Glomerular visceral epithelial cell (primary cell): ENCODE measurements around the gene PSMA5.

Source experiments
- DNase-seq: peaks from one replicate; pipeline ENCODE4 v3.0.0-alpha.2; 2016; ENCODE audit errors: extremely low spot score

Gene PSMA5

DNA sequence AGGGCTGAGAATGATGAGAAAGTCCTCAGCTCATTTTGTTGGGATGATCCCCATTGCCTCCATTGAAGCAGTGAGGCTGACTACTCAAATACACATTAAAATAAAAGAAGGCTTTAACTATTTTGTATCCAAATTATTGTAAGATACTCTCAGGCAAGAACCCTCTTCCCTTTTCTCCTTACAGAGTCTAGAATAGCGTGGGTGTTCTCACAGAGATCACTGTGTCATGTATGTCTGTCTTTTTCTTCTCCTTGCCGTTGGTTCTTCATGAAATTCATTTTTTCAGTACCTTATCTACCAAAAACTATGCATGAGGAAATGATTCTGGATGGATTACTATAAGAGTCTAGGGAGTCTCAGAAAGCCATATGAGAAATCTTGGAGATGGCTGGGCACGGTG, 58.6 kb downstream of the PSMA5 start:
- no peak for DNase-seq

- no peak for DNase-seq
Measured at GRCh38 chr1:109365642-109366204, 60.5 kb downstream of the PSMA5 start.

DNA sequence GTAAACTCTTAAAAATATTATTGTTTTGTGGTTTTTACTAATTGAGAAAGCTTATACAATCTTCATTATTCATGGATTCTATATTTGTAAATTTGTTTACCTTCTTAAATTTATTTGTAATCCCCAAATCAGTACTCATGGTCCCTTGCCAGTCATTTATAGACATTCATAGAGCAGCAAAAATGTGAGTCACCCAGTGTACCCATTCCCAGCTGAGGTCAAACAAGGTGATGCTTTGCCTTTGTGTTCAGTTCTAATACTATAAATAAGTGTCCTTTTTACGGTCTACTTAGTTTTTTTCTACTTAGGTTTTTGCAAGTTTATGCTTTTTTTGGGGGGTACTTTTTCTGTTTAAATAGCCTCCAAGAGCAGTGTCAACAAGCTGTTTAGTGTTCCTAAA, 64.6 kb downstream of the PSMA5 start:
- DNase-seq: no peak

DNA sequence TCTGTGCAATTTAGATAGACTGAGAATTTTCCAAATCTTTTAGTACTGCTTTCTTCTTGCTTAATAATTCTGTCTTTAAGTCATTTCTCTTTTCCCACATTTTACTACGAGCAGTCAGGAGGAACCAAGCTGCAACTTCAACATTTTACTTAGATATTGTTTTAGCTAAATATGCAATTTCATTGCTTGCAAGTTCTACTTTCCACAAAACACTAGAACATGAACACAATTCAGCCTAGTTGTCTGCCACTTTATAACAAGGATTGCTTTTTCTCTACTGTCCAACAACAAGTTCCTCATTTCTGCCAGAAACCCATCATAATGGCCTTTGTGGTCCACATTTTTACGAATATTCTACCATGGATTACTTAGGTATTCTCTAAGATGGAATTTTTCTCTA, 65.2 kb downstream of the PSMA5 start:
- no peak for DNase-seq

DNA sequence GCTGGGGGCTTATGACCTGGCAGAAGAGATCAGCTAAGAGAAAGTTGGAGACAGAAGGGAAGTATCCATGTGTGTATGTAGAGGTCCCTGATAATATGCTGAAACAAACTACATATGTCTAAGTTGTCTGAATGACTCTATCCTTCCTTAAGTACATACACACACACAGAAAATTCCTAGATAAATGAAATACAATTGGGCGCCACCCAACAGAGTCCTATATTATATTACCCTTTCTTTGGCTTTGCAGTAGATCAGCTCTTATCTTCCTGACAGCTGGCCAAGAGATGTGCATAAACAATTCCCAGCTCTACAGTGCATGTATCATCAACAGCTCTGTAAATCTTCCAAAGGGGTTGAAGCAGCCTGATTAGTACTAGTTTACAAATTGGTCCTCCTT, 68.6 kb downstream of the PSMA5 start:
- DNase-seq: no peak

- no peak for DNase-seq
Measured at GRCh38 chr1:109356915-109357314, 69.3 kb downstream of the PSMA5 start.

DNA sequence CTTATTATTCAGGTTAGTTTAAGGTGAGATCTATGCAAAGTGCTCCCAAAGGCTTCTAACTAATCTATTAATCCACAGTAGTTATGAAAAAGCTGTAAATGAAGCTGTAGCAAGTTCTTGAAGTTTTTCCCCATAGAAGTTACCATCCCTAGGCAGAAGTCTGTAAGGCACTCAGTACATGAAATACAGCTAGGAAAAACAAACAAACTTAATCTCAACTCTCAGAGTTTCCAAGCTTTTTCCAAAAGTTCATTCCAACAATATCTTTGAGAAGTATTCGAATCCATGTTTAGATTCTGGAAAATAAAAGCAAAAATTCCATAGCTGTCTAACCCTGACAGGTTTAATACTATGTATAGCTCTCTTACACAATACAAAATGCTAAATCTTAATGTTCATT, 69.7 kb downstream of the PSMA5 start:
- DNase-seq: no peak

DNA sequence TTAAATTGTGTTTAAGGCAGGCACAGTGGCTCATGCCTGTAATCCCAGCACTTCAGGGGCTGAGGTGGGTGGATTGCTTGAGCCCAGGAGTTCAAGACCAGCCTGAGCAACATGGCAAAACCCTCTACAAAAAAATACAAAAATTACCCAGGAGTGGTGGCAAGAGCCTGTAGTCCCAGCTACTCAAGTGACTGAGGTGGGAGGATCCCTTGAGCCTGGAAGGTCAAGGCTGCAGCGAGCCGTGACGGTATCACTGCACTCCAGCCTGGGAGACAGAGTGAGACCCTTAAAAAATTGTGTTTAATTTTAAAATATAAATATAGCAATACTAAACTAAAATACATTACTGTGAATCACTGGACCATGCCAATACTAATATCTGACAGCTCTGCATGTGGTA, 71.3 kb downstream of the PSMA5 start:
- no peak for DNase-seq

DNA sequence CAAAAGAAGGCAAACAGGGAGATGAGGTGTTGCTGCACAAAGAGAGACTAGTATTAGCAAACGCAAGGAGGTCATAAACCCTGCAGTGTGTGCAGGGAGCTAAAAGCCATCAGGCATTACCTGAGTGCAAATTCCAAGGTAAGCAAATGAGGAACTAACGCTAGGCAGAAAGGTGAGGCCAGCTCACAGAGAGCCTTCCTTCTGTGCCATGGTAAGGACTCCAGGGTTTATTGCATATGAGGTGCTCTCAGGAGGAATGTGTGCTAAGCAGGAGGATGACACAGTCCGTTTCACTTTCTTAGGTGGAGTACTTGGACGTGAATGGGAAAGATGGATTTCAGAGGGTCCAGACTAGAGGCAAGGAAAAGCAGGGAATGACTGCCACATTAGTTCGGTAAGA, 74.8 kb downstream of the PSMA5 start:
- no peak for DNase-seq

- no peak for DNase-seq
Measured at GRCh38 chr1:109350655-109351054, 75.6 kb downstream of the PSMA5 start.

DNA sequence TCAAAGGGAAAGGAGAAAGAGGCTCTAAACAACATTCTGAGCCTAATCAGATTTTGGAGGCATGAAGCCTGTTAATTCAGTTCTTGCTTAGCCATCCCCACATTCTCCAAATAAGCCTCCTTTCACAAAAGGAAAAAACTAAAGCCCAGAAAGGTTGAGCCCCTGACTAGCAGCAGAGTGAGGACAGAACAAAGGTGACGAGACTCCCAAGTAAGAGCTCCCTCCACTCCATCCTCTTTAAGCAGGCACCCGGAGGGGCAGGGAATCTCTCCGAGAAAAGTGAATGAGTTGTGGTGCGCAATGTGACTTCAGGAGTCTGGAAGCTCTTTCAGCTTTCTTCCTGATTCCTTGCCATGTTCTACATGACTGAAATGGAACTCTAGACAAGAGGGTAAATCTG, 76.1 kb downstream of the PSMA5 start:
- no peak for DNase-seq
